ENCODE data around the gene RIN3.

DNA sequence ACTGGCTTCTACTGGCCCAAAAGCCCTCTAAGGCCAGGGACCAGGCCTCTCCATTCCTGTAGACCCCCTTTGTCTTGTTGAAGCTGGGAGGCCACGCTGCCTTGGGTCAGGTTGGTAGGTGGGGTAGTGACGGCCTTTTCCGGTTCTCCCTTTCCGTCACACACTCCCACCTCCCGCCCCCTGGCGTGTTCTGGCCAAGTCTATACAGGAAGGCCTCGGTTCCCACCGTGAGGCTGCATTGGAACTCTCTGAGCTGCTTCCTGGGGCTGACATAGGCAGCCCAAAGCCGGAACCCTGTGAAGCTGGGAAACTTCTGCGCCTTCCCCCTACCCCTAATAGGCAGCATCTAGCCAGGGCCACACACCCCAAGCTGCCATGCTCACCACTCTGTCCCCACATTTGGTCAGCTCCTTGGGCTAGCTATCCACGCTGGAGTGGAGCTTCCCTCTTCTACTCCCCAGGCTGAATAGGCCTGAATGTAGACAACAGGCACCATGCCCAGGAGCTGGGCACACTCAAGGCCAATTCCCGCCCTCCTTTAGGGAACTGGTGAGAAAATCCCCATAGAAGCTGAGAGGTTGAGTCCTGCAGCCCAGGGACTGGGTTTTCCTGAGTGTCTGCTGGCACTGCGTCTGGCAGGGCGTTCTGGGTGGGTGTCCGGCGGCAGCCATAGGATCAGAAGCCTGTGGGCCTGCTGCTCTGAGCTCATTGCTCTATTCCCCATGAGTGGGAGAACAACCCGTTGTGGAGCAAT is 35.7 kb downstream of the RIN3 start:
- TF ChIP-seq, protein P1, sequence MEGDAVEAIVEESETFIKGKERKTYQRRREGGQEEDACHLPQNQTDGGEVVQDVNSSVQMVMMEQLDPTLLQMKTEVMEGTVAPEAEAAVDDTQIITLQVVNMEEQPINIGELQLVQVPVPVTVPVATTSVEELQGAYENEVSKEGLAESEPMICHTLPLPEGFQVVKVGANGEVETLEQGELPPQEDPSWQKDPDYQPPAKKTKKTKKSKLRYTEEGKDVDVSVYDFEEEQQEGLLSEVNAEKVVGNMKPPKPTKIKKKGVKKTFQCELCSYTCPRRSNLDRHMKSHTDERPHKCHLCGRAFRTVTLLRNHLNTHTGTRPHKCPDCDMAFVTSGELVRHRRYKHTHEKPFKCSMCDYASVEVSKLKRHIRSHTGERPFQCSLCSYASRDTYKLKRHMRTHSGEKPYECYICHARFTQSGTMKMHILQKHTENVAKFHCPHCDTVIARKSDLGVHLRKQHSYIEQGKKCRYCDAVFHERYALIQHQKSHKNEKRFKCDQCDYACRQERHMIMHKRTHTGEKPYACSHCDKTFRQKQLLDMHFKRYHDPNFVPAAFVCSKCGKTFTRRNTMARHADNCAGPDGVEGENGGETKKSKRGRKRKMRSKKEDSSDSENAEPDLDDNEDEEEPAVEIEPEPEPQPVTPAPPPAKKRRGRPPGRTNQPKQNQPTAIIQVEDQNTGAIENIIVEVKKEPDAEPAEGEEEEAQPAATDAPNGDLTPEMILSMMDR (IDR thresholded peaks at IDR 0.05), result no peak
- no peak for TF ChIP-seq POLR2A (IDR thresholded peaks at IDR 0.05)

Data from Peyer's patch (tissue), 4 donors.